Fibroblast of the conjunctiva (primary cell): ENCODE measurements around the gene LAMA5.

Experiments
- DNase-seq: peaks from one replicate; pipeline ENCODE4 v3.0.0-alpha.2; 2010; ENCODE audit warnings: low read depth

LAMA5 gene

GRCh38 chr20:62349556-62350097 lies 17.5 kb downstream of the LAMA5 start:
- DNase-seq, result no peak

- no peak for DNase-seq
Measured at GRCh38 chr20:62348604-62349003, 18.5 kb downstream of the LAMA5 start.

- DNase-seq, result no peak
Measured at GRCh38 chr20:62347445-62347844, 19.7 kb downstream of the LAMA5 start.

GRCh38 chr20:62347151-62347404 lies 20.0 kb downstream of the LAMA5 start:
- no peak for DNase-seq

- no peak for DNase-seq
Measured at GRCh38 chr20:62346398-62347150, 20.5 kb downstream of the LAMA5 start.

- no peak for DNase-seq
Measured at GRCh38 chr20:62345681-62346370, 21.3 kb downstream of the LAMA5 start.

GRCh38 chr20:62344782-62345181 lies 22.3 kb downstream of the LAMA5 start:
- DNase-seq, result no peak

- DNase-seq, result no peak
Measured at GRCh38 chr20:62344092-62344491, 23.0 kb downstream of the LAMA5 start.

- DNase-seq, result no peak
Measured at GRCh38 chr20:62342910-62343309, 24.2 kb downstream of the LAMA5 start.

- no peak for DNase-seq
Measured at GRCh38 chr20:62339647-62340062, 27.5 kb downstream of the LAMA5 start.

- no peak for DNase-seq
Measured at GRCh38 chr20:62338294-62338620, 28.9 kb downstream of the LAMA5 start.

GRCh38 chr20:62337558-62338293 lies 29.4 kb downstream of the LAMA5 start:
- DNase-seq, result no peak

GRCh38 chr20:62336775-62337557 lies 30.1 kb downstream of the LAMA5 start:
- DNase-seq, result no peak

GRCh38 chr20:62336329-62336728 lies 30.8 kb downstream of the LAMA5 start:
- DNase-seq, result no peak

GRCh38 chr20:62335532-62335931 lies 31.6 kb downstream of the LAMA5 start:
- DNase-seq, result no peak

GRCh38 chr20:62334881-62335280 lies 32.2 kb downstream of the LAMA5 start:
- DNase-seq, result no peak

- no peak for DNase-seq
Measured at GRCh38 chr20:62333820-62334595, 33.1 kb downstream of the LAMA5 start.

GRCh38 chr20:62332989-62333819 lies 33.9 kb downstream of the LAMA5 start:
- DNase-seq, result no peak

GRCh38 chr20:62332421-62332820 lies 34.7 kb downstream of the LAMA5 start:
- DNase-seq, result no peak

GRCh38 chr20:62331347-62331746 lies 35.8 kb downstream of the LAMA5 start:
- DNase-seq, result no peak
